Upper lobe of left lung (tissue), 6 donors: Measurements from ENCODE around the gene RUFY1. TPM values are rescaled to one million over a fixed set of nuclear protein-coding genes. Genes with fewer than 3 reads are reported as not detected.
A peak's percentile ranks its signal among the peaks of the same experiment; 100 is the strongest.

ENCODE experiments used
- ATAC-seq, 2 donors: fragments of 200-7000 bp; cut with Tn5 transposase; one replicate each; pipeline ENCODE4 v1.9.1; 2022; ENCODE audit warnings: mild to moderate bottlenecking in 2 of 2, moderate library complexity in 2 of 2; ENCODE audit not compliant: low FRiP score in 2 of 2
- DNase-seq, 2 donors: peaks; one replicate each; pipeline ENCODE4 v3.0.0-alpha.2; 2019 to 2020
- H3K27ac ChIP-seq, 4 donors: fragments of 200-600 bp; sonication (generic); one replicate each; pipeline ENCODE4 v1.5.1; 2016 to 2019
- H3K27me3 ChIP-seq, 4 donors: fragments of 200-600 bp; sonication (generic); one replicate each; pipeline ENCODE4 v1.5.1; 2017 to 2019
- H3K36me3 ChIP-seq, 4 donors: fragments of 200-600 bp; sonication (generic); one replicate each; pipeline ENCODE4 v1.5.1; 2016 to 2019
- H3K4me1 ChIP-seq, 4 donors: fragments of 200-600 bp; sonication (generic); one replicate each; pipeline ENCODE4 v1.5.1; 2018 to 2019
- H3K4me3 ChIP-seq, 4 donors: fragments of 200-600 bp; sonication (generic); one replicate each; pipeline ENCODE4 v1.5.1; 2017 to 2019; ENCODE audit warnings: mild to moderate bottlenecking in 2 of 4, moderate library complexity in 1 of 4
- H3K9me3 ChIP-seq, 4 donors: fragments of 200-600 bp; sonication (generic); one replicate each; pipeline ENCODE4 v1.5.1; 2018 to 2019
- CTCF ChIP-seq, 6 experiments: fragments of 450-650 bp in 4 of 6; fragments of 200-600 bp in 2 of 6; sonication (generic) in 2 of 6; IDR thresholded peaks; one replicate each; pipeline ENCODE4 v1.5.1; 2016 to 2019; ENCODE audit warnings: antibody characterized with exemption in 6 of 6
- EP300 ChIP-seq, 4 donors: sonication (generic); formaldehyde crosslinking; IDR thresholded peaks; one replicate each; pipeline ENCODE4 v1.5.1; 2017; ENCODE audit warnings: antibody characterized with exemption in 4 of 4, control low read depth in 2 of 4
- POLR2A ChIP-seq, 4 donors: fragments of 450-650 bp; IDR thresholded peaks; one replicate each; pipeline ENCODE4 v1.5.1; 2016 to 2017; ENCODE audit warnings: antibody characterized with exemption in 4 of 4, mild to moderate bottlenecking in 2 of 4
- POLR2AphosphoS5 ChIP-seq, 2 donors: sonication (generic); formaldehyde crosslinking; IDR thresholded peaks; one replicate each; pipeline ENCODE4 v1.5.1; 2017; ENCODE audit warnings: antibody characterized with exemption in 2 of 2
- WGBS, 2 donors: methylation state at CpG; one replicate each; pipeline ENCODE4 v1.1.5; 2017 to 2018; 5-methylcytosine and 5-hydroxymethylcytosine counted together
- total RNA-seq, 6 donors: library from RNA; depleted of rRNA in 4 of 6; stranded (reverse); fragments of >200 nt in 4 of 6; gene quantifications; one replicate each; pipeline versions ENCODE4 v1.1.0 to v1.2.1, GENCODE V29; 2016 to 2021
- donor health status: DM: no; HTN: no; CAD: no; lungs with moderate emphysema.
- donor health status: DM: no; HTN: yes; CAD: no; lungs with severe emphysema.

RUFY1 gene
- total RNA-seq, 6 donors from 2014 or later: 42.3 to 128 (median 74.7) TPM

GRCh38 chr5:179530069-179530998, 20.0 kb upstream of the RUFY1 start:
- Histone ChIP-seq H3K27ac (peak overlapping the region in 3 of 4 donors; percentile 61 to 74 (median 62)), H3K4me3 (peak overlapping the region; percentile 49 to 62 (median 52)), H3K4me1 (peaks cover 0 to 16% (median 8%) of the 10 kb centered on the region in 4 donors), H3K9me3 (no peaks in the 10 kb centered on the region), H3K27me3 (no peaks in the 10 kb centered on the region), H3K36me3 (no peaks in the 10 kb centered on the region)
- DNase-seq: peak; percentile 77 to 91
- 21 to 26% methylated on average over 11 to 64 of the region's 65 CpGs for WGBS, 2 donors
- TF ChIP-seq POLR2A (IDR thresholded peaks at IDR 0.05) (peak in 1 of 4 donors; percentile 45), EP300 (IDR thresholded peaks at IDR 0.05) (no peak), CTCF (IDR thresholded peaks at IDR 0.05) (peak in 3 of 6 experiments; percentile 21 to 31 (median 28)), POLR2AphosphoS5 (IDR thresholded peaks at IDR 0.05) (peak in 1 of 2 donors; percentile 59)
- ATAC-seq: peak; percentile 85 to 93

GRCh38 chr5:179533024-179533423, 17.3 kb upstream of the RUFY1 start:
- no peak overlapping the region for H3K27ac ChIP-seq
- peaks cover 0 to 16% (median 8%) of the 10 kb centered on the region in 4 donors for H3K4me1 ChIP-seq
- DNase-seq (no peak), ATAC-seq (no peak)
- no peaks in the 10 kb centered on the region for H3K36me3 ChIP-seq
- 97 to 98% methylated on average over 6 of the region's 6 CpGs for WGBS, 2 donors
- no peak overlapping the region for H3K4me3 ChIP-seq
- no peaks in the 10 kb centered on the region for H3K9me3 ChIP-seq
- no peaks in the 10 kb centered on the region for H3K27me3 ChIP-seq
- TF ChIP-seq CTCF (IDR thresholded peaks at IDR 0.05) (no peak), EP300 (IDR thresholded peaks at IDR 0.05) (no peak), POLR2AphosphoS5 (IDR thresholded peaks at IDR 0.05) (no peak), POLR2A (IDR thresholded peaks at IDR 0.05) (no peak)

- DNase-seq (no peak), ATAC-seq (no peak)
- Histone ChIP-seq H3K27me3 (no peaks in the 10 kb centered on the region), H3K4me3 (no peak overlapping the region), H3K4me1 (peaks cover 0 to 16% (median 8%) of the 10 kb centered on the region in 4 donors), H3K27ac (no peak overlapping the region), H3K9me3 (no peaks in the 10 kb centered on the region), H3K36me3 (no peaks in the 10 kb centered on the region)
- 92 to 97% methylated on average over 5 of the region's 5 CpGs for WGBS, 2 donors
- TF ChIP-seq CTCF (IDR thresholded peaks at IDR 0.05): no peak
- TF ChIP-seq POLR2AphosphoS5 (IDR thresholded peaks at IDR 0.05): no peak
- TF ChIP-seq EP300 (IDR thresholded peaks at IDR 0.05): no peak
- no peak for TF ChIP-seq POLR2A (IDR thresholded peaks at IDR 0.05)
These were observed 16.4 kb upstream of the RUFY1 start for GRCh38 chr5:179533907-179534306.

- TF ChIP-seq EP300 (IDR thresholded peaks at IDR 0.05): no peak
- TF ChIP-seq CTCF (IDR thresholded peaks at IDR 0.05): no peak
- no peak for TF ChIP-seq POLR2A (IDR thresholded peaks at IDR 0.05)
- no peak for TF ChIP-seq POLR2AphosphoS5 (IDR thresholded peaks at IDR 0.05)
- no peak overlapping the region for H3K27ac ChIP-seq
- WGBS, 2 donors: 70 to 74% methylated on average over 12 of the region's 12 CpGs
- ATAC-seq (no peak), DNase-seq (no peak)
- H3K4me3 ChIP-seq: no peak overlapping the region
- H3K9me3 ChIP-seq: no peaks in the 10 kb centered on the region
- peaks cover 0 to 15% (median 8%) of the 10 kb centered on the region in 4 donors for H3K4me1 ChIP-seq
- no peaks in the 10 kb centered on the region for H3K36me3 ChIP-seq
- no peaks in the 10 kb centered on the region for H3K27me3 ChIP-seq
These were observed 15.9 kb upstream of the RUFY1 start for GRCh38 chr5:179534431-179534830.
